H54 (cell line): ENCODE measurements around the gene FASN.

Experiments
- DNase-seq: peaks from one replicate; pipeline ENCODE4 v3.0.0; 2011; ENCODE audit warnings: low spot score, mixed read lengths; ENCODE audit not compliant: insufficient read length
- FAIRE-seq: peaks from 3 replicates; lab custom pipeline; 2011; peaks lifted over from hg19 to GRCh38; lab: Jason Lieb, UNC
- POLR2A ChIP-seq: IDR thresholded peaks from 2 replicates; pipeline ENCODE4 v1.6.1; 2011; ENCODE audit warnings: low read depth, mild to moderate bottlenecking, low read length

FASN gene

GRCh38 chr17:82124101-82124500, 26.1 kb upstream of the FASN start:
- DNase-seq, result no peak
- TF ChIP-seq POLR2A, result no peak
- FAIRE-seq, result no peak

- FAIRE-seq, result no peak
- no peak for DNase-seq
- TF ChIP-seq POLR2A, result no peak
Measured at GRCh38 chr17:82121660-82122629, 23.9 kb upstream of the FASN start.

- DNase-seq (no peak), FAIRE-seq (no peak)
- no peak for TF ChIP-seq POLR2A
Measured at GRCh38 chr17:82121246-82121645, 23.2 kb upstream of the FASN start.

DNA sequence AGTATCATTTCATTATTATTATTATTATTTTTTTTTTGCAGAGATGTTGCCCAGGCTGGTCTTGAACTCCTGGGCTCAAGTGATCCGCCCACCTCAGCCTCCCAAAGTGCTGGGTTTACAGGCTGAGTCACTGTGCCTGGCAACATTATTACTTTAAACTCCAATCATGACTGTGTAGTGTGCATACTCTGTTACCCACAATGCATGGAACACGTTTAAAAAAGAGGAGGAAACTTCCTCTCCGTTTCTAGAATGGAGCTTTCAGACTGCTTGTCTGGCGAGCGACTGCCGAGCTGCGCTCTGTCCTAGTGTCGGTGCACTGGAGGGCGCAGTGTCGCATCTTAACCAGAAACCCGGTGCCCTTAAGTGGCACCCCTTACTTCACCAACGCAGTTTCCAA, 22.1 kb upstream of the FASN start:
- no peak for FAIRE-seq
- no peak for DNase-seq
- TF ChIP-seq POLR2A, result no peak

DNA sequence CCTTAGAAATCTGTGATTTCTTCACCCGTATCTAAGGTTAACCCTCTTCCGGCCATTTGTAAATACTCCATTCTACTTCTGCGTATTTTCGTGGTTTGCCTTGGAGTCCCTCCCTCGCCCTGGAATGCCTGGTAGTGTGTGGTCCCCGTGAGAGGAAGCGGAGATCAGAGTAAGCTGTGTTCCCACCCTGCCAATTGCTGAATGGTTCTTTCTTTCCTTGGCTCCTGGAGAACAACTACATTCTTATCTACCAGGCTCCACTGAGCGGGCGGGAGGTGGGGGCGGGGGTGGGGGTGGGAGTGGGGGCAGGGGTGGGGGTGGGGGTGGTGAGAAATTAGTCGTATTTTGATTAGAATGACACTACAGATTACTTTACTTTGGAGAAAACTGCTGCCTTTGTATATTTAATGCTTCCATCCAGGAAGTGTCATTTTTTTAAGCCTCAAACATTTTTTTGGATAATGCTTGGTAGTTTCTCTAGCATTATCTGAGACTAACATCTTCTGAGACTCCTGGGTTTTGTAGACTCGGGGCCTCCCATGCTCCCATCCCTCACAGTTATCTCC, 20.9 kb upstream of the FASN start:
- DNase-seq, result no peak
- FAIRE-seq, result no peak
- no peak for TF ChIP-seq POLR2A

DNA sequence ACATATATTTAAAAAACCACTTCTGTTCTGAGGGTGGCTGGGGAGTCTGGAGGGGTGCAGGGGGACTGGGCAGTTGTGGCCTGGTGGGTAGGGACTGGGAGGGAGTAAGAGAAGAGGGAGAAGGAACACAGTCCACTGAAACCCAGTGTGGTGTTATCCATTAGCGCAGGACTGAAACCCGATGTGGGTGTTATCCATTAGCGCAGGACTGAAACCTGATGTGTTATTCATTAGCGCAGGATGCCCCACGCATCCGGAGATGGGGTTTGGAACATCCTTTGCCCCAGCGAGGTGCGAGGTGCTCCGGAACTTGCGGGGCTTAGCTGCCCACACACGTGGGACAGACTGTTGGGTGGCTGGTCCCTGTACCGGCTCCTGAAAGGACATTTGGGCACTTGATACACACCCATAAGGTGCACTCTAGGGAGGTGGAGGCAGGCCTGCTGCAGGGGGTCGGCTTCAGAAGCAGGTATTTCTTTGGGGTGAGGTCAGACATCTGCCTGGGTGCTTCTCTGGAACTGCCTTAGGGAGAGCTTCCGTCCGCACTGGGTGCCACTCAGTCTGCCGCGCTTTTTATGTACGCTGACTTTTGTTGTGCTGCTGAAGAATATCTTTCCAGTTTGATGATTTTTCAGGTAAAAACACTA, 20.3 kb upstream of the FASN start:
- FAIRE-seq (no peak), DNase-seq (no peak)
- no peak for TF ChIP-seq POLR2A

DNA sequence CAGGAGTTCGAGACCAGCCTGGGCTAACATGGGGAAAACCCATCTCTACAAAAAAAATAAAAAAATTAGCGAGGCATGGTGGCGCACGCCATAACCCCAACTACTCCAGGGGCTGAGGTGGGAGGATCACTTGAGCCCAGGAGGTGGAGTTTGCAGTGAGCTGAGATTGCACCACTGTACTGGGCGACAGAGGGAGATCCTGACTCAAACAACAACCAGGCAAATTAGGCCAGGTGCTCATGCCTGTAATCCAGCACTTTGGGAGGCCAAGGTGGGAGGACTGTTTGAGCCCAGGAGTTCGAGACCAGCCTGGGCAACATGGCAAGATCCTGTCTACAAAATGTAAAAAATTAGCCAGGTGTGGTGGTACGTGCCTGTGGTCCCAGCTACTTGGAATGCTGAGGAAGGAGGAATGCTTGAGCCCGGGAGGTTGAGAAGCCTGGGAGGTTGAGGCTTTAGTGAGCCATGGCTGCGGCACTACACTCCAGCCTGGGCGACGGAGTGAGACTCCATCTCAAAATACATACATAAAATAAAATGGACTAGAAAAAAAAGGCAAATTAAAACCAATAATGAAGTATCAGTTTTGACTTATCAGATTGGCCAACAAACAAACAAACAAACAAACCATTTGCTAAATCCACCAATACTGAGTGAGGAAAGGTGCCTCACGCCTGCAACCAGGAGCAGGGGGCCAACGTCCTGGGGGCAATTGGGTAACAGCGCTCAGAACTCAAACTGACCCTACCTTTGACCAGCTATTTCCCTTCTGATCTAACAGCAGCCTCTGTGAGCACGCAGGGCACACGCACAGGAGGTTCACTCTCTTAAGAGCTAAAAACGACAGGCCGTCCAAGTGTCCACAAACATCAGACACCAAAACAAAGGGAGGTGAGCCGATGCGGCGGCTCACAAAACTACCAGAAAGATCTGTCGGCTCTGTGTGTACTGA, 19.4 kb upstream of the FASN start:
- TF ChIP-seq POLR2A, result no peak
- FAIRE-seq (no peak), DNase-seq (no peak)

DNA sequence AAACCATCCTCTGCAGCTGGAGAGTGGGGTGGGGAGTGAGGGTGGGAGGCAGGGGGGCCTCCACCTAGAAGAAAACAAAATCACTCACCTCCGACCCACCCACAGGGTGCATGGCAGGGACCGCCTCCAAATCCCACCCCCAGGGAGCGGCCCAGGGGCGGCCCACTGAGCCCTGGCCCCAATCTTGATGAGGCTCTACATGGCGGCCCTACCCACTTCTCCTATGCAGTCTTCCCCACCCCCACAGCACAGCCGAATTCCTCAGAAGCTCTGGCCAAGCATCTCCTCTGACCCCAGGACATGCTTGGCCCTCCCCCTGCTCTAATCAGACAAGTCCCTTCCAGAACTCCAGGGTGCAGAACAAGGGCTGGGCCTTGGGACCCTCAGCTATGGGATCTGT, 18.2 kb upstream of the FASN start:
- FAIRE-seq, result no peak

DNA sequence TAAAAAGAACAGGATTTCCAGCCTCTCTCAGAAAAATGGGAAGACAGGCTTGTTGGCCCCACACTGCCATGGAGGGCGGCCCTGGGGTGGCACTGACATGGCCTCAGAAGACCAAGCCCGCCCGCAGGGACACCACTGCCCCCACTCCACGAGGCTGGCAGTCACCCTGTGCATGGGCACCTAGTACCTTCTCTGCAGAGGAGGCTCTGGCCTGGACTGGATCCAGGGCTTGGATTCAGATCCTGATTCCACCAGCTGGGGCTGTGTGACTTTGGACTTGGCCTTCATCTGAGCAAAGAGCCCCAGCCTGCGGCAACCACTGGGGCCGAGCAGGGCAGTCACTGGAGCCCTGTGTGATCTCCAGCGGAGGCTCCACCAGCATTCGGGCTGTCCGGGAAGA, 16.8 kb upstream of the FASN start:
- DNase-seq, result no peak
- TF ChIP-seq POLR2A, result no peak
- FAIRE-seq, result no peak

More for the DNA sequence above, 18.2 kb upstream of the FASN start:
- no peak for TF ChIP-seq POLR2A
- DNase-seq, result no peak

- no peak for DNase-seq
- TF ChIP-seq POLR2A, result no peak
- FAIRE-seq, result no peak
Measured at GRCh38 chr17:82114447-82114846, 16.4 kb upstream of the FASN start.

DNA sequence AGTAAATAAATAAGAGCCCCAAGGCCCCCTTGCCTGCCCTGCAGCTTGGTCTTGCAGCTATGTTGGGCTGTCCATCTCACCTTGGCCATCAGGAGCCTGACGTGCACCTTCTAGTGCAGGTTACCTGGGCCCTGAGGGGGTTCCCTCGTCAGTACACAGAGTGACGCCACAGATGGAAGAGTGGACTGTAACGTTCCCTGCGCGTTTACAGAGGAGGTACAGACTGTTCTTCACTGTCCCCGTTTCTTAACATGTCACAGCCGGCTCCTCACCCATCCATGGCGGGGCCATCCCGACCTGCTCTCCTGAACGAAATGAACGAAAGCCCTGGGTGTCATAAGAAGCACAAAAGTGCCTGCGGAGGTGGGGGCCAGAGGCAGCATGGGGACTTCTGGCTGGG, 15.9 kb upstream of the FASN start:
- DNase-seq (no peak), FAIRE-seq (no peak)
- TF ChIP-seq POLR2A, result no peak

DNA sequence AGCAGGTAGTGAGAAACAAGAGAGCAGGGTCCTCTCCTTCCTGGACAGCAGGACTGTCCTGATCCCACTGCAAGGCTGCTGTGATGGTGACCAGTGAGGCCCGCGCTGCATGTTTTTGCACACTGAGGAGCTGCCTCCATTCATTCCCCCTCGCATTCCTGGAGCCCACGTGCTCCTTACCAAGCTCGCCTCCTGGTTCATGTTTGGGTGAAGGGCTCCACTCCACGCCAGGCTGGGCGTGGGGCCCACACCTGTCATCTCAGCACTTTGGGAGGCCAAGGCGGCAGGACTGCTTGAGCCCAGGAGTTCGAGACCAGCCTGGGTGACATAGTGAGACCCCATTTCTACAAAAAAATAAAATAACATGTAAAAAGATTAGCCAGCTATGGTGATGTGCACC, 15.4 kb upstream of the FASN start:
- FAIRE-seq, result no peak

GRCh38 chr17:82112914-82113311, 14.9 kb upstream of the FASN start:
- FAIRE-seq (no peak), DNase-seq (no peak)
- no peak for TF ChIP-seq POLR2A

More for the DNA sequence above, 15.4 kb upstream of the FASN start:
- DNase-seq, result no peak
- TF ChIP-seq POLR2A, result no peak
